ENCODE data around the gene EP400. TPM values are rescaled to one million over a fixed set of nuclear protein-coding genes. Genes with fewer than 3 reads are reported as not detected.
"Not testable (repeated sequence)": the region's sequence is repeated elsewhere in the genome, so short reads cannot be mapped to it uniquely, and the experiment has no call there.

Gene EP400
- polyA plus RNA-seq, 3 donors from 2014 or later = 0.05 to 4.1 (median 0.74) TPM

DNA sequence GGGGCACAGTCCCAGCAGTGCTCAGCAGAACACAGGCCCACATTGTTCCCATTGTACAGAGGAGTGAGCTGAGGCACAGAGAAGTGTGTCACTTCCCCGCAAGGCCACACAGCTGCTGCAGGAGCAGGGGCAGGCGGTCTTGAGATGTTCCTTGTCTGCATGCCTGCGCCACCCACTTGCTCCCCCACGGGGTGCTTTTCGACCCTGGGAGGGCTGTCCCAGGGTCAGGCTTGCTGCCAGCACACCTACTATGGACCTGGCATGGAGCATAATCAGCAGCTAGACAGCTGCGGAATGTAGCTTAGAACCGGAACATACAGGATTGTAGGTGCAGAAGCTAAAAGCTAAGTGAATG lies 7.8 kb upstream of the EP400 start:
- no peak for DNase-seq
- peaks cover 0 to 23% (median 7%) of the 10 kb centered on the region in 3 donors for H3K36me3 Mint-ChIP-seq
- H3K4me3 Mint-ChIP-seq = no peak overlapping the region
- H3K9me3 Mint-ChIP-seq = no peaks in the 10 kb centered on the region
- no peaks in the 10 kb centered on the region for H3K4me1 Mint-ChIP-seq
- peaks cover 0 to 3% (median 0%) of the 10 kb centered on the region in 3 donors for H3K27me3 Mint-ChIP-seq (ENCODE audit: low read depth in 3 of 3)
- no peak overlapping the region for H3K27ac Mint-ChIP-seq

DNA sequence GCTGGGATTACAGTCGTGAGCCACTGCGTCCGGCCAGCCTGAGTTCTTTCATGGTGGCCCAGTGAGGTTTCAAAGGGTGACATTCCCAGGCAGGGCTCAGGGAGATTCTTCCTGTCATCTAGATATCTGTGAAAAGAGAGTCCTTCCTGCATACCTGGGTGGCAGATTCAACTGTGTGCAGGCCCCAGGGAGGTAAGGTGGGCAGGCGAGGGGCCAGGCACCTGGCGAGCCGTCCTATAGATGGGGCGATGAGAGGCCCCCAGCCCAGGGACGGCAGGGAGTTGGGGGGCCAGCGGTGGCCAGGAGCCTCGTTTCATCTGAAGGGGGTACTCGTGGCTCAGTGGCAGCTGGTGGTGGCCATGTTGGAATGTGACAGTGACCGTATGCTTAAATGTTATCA lies 7.1 kb upstream of the EP400 start:
- peak overlapping the region in 1 of 6 donors; percentile 24 for H3K27ac Mint-ChIP-seq
- peaks cover 0 to 21% (median 5%) of the 10 kb centered on the region in 3 donors for H3K36me3 Mint-ChIP-seq
- no peaks in the 10 kb centered on the region for H3K9me3 Mint-ChIP-seq
- no peak overlapping the region for H3K4me3 Mint-ChIP-seq
- no peak for DNase-seq
- peaks cover 5% of the 10 kb centered on the region in 2 donors for H3K4me1 Mint-ChIP-seq
- peaks cover 0 to 3% (median 3%) of the 10 kb centered on the region in 3 donors for H3K27me3 Mint-ChIP-seq (ENCODE audit: low read depth in 3 of 3)

DNA sequence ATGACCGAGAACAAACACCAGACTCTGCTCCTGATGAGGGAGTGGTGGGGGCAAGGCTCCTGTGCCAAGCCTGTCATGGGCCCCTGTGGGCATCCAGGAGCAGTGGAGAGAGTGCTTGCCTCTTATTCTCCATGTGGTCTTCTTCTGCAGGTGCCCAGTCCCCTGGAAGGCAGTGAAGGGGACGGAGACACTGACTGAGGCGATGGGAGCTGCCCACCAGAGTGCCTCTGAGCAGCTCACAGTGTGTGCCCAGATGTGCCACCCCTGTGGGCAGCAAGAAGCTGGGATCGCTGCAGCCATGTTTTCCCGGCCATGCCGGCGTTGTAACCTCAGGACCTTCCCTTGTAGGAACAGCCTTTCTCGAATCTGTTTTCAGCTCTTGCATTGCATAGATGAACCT lies 6.4 kb upstream of the EP400 start:
- peaks cover 0 to 17% (median 0%) of the 10 kb centered on the region in 3 donors for H3K36me3 Mint-ChIP-seq
- peaks cover 0 to 3% (median 1%) of the 10 kb centered on the region in 3 donors for H3K27me3 Mint-ChIP-seq (ENCODE audit: low read depth in 3 of 3)
- no peak overlapping the region for H3K4me3 Mint-ChIP-seq
- no peak for DNase-seq
- no peak overlapping the region for H3K27ac Mint-ChIP-seq
- H3K4me1 Mint-ChIP-seq = peaks cover 12 to 13% of the 10 kb centered on the region in 2 donors
- H3K9me3 Mint-ChIP-seq = no peaks in the 10 kb centered on the region

DNA sequence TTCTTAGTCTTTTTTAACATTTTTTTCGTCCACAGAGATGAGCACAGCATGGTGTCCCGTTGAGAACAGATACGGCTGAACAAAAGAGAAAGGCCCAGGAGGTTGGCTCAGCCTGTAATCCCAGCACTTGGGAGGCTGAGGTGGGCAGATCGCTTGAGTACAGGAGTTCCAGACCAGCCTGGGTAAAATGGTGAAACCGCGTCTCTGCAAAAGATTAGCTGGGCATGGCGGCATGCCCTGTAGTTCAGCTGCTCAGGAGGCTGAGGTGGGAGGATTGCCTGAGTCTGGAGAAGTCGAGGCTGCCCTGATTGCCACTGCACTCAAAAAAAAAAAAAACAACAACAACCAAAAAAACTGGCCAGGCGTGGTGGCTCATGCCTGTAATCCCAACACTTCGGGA lies 5.9 kb upstream of the EP400 start:
- Mint-ChIP-seq H3K4me1 (peaks cover 17% of the 10 kb centered on the region in 2 donors), H3K27me3 (ENCODE audit: low read depth in 3 of 3) (peaks cover 0 to 4% (median 3%) of the 10 kb centered on the region in 3 donors), H3K4me3 (no peak overlapping the region), H3K36me3 (peaks cover 0 to 17% (median 0%) of the 10 kb centered on the region in 3 donors), H3K27ac (no peak overlapping the region), H3K9me3 (no peaks in the 10 kb centered on the region)
- DNase-seq = no peak

DNA sequence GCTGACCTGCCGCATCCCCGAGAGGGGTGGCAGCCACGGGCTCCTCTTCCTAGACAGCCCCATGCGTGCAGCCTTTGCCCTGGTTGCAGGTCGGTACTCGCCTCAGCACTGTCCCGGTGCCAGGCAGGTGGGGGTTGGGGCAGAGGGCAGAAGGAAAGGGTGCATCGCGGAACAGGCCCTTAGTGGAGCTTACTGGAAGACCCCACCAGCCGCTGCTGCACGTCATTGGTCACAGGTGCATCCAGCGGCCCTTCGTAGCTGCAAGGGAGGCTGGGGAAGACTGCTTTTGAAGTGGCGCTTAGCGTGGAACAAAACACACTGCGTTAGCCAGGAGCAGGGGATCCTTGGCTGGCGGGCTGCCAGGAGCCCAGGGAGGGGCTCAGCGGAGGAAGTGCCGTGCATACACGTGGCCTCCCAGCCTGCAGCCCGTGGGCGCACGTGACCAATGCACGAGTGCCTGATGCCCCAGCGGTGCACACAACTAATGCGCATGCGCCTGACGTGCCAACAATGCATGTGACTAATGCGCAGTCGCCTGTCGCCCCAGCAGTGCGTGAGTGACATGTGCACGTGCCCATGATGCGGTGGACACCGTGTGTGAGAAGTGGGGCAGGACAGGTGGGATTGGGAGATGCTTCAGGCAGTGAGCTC lies 5.0 kb upstream of the EP400 start:
- H3K36me3 Mint-ChIP-seq = peaks cover 0 to 16% (median 0%) of the 10 kb centered on the region in 3 donors
- H3K4me3 Mint-ChIP-seq = no peak overlapping the region
- no peaks in the 10 kb centered on the region for H3K9me3 Mint-ChIP-seq
- peaks cover 0 to 7% (median 3%) of the 10 kb centered on the region in 3 donors for H3K27me3 Mint-ChIP-seq (ENCODE audit: low read depth in 3 of 3)
- H3K27ac Mint-ChIP-seq = peak overlapping the region in 1 of 6 donors; percentile 53
- peaks cover 21 to 23% of the 10 kb centered on the region in 2 donors for H3K4me1 Mint-ChIP-seq
- DNase-seq = no peak

DNA sequence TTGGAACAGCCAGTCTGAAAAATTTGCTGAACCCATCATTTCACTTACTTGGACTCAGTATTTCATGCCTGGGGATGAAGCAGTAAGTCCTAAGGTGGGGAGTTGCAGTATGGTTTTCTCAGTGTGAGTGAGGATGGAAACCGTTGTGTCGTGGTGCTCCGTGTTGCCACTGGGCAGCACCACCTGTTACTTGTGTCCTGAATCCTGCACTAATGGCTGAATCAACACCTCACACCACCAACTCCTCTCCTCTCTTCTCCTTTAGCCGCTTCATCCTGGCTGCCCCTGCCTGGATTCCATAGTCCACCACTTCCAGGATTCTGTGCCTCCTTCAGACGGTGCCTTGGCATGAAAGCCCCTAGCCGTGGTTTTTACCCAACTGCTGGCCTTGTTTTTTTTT lies 3.0 kb upstream of the EP400 start:
- DNase-seq = no peak
- Mint-ChIP-seq H3K27ac (no peak overlapping the region), H3K9me3 (no peaks in the 10 kb centered on the region), H3K4me1 (peaks cover 25 to 29% of the 10 kb centered on the region in 2 donors), H3K4me3 (no peak overlapping the region), H3K36me3 (peaks cover 0 to 6% (median 0%) of the 10 kb centered on the region in 3 donors), H3K27me3 (ENCODE audit: low read depth in 3 of 3) (peaks cover 4 to 18% (median 5%) of the 10 kb centered on the region in 3 donors)

DNA sequence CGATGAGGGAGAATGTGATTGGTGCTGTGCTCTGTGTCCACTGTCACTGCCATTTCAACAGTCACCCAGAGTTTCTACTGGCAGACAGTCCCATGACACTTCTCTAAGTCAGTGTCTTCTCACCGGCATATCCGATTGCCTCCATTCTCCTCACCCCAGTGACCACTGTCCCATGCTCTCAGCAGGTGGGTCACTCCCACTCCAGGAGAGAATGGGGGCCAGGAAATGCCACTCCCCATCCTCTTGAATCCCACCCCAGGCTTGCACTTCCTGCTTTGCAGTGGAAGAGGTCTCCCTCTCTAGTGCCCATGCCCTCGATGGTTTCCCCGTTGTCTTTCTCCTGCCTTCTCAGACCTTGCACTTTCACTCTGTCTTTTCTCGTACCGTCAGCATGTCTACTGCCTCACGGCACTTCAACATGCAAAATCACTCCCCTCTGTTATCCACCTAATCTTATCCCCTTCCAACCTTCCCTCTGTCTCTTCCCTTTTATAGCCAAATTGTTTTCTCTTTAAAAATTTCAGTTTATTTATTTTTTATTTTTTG lies 2.2 kb upstream of the EP400 start:
- H3K4me3 Mint-ChIP-seq = peak overlapping the region in 3 of 5 donors; percentile 7 to 85 (median 9)
- H3K27me3 Mint-ChIP-seq (ENCODE audit: low read depth in 3 of 3) = peaks cover 4 to 18% (median 5%) of the 10 kb centered on the region in 3 donors
- peaks cover 0 to 6% (median 0%) of the 10 kb centered on the region in 3 donors for H3K36me3 Mint-ChIP-seq
- DNase-seq = no peak
- peak overlapping the region; percentile 68 to 95 (median 86) for H3K27ac Mint-ChIP-seq
- H3K9me3 Mint-ChIP-seq = no peaks in the 10 kb centered on the region
- peaks cover 28 to 32% of the 10 kb centered on the region in 2 donors for H3K4me1 Mint-ChIP-seq

DNA sequence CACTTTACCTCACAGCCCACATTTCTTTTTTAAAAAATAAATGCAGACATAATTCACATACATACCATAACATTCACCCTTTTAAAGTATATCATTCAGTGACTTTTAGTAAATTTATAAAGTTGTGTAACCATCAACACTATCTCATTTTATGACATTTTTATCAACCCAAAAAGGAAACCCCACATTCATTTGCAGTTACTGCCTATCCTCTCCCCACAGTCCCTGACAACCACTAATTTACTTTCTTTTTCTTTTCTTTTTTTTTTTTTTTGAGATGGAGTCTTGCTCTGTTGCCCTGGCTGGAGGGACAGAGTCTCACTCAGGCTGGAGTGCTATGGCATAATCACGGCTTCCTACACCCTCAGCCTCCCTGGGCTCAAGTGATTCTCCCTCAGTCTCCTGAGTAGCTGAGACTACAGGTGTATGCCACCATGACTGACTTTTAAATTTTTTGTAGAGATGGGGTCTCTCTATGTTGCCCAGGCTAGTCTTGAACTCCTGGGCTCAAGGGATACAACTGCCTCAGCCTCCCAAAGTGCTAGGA lies 1.5 kb upstream of the EP400 start:
- H3K4me1 Mint-ChIP-seq = peaks cover 35 to 39% of the 10 kb centered on the region in 2 donors
- H3K27me3 Mint-ChIP-seq (ENCODE audit: low read depth in 3 of 3) = peaks cover 4 to 16% (median 5%) of the 10 kb centered on the region in 3 donors
- DNase-seq = peak in 1 of 3 donors; percentile 7
- H3K4me3 Mint-ChIP-seq = peak overlapping the region; percentile 80 to 86 (median 85)
- H3K9me3 Mint-ChIP-seq = no peaks in the 10 kb centered on the region
- H3K36me3 Mint-ChIP-seq = peaks cover 0 to 6% (median 0%) of the 10 kb centered on the region in 3 donors
- H3K27ac Mint-ChIP-seq = peak overlapping the region; percentile 79 to 95 (median 86)

DNA sequence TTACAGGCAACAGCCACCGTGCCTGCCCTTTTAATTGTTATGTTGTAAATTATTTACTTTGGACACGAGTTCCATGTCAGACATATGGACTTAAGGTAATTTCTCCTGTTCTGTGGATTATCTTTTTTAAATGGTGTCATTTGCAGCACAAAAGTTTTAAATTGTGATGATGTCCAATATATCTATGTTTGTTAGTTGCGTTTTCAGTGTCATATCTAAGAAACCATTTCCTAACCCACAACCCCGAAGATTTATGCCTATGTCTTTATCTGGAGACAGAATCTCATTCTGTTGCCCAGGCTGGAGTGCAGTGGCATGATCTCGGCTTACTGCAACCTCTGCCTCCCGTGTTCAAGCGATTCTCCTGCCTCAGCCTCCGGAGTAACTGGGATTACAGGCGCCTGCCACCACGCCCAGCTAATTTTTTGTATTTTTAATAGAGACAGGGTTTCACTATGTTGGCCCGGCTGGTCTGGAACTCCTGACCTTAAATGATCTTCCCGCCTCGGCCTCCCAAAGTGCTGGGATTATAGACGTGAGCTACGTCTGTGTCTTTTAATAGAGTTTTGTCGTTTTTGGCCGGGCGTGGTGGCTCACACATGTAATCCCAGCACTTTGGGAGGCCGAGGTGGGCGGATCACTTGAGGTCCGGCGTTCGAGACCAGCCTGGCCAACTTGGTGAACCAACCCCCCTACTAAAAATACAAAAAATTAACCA lies 870 bp upstream of the EP400 start:
- peak in 2 of 3 donors; percentile 26 to 28 for DNase-seq
- not testable (repeated sequence) for H3K9me3 Mint-ChIP-seq, H3K36me3 Mint-ChIP-seq
- Mint-ChIP-seq H3K4me1 (peaks cover 39 to 45% of the 10 kb centered on the region in 2 donors), H3K27me3 (ENCODE audit: low read depth in 3 of 3) (peaks cover 4 to 16% (median 5%) of the 10 kb centered on the region in 3 donors), H3K4me3 (peak overlapping the region; percentile 80 to 86 (median 85)), H3K27ac (peak overlapping the region; percentile 79 to 95 (median 90))

DNA sequence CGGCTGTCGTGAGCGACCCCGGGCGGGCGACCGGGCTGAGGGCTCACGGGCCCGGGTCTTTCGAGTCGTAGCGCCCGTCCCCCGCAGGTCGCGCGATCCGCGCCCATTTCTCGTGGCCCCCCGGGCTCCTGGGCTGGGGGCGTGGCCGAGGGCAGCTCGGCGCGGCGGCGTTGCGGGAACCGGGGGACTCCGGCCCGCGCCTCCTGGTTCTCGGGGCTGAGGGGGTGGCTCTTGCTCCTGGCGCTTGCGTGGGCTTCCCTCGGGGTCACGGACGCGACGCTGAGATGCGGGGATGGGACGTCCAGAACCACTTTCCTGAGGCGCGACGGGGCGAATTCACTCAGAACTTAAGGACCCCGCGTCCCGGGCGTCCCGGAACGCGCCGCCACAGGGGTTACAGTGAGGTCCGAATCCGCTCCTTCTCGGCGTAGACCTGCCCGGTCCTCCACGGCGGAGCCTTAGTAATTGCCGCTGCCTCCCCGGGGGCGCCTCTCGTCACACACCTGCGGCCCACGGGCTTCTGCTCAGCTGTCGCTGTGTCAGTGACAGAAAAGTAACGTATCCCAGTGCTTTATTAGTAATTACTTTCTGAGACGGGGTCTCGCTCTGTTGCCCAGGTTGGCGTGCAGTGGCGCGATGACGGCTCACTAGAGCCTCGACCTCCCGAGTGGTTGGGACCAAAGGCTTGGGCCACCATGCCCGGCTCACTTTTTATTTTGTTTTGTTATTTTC lies 606 bp downstream of the EP400 start:
- H3K36me3 Mint-ChIP-seq = no peaks in the 10 kb centered on the region
- H3K4me3 Mint-ChIP-seq = peak overlapping the region; percentile 87 to 93 (median 91)
- no peaks in the 10 kb centered on the region for H3K9me3 Mint-ChIP-seq
- DNase-seq = no peak
- peak overlapping the region; percentile 76 to 95 (median 86) for H3K27ac Mint-ChIP-seq
- H3K27me3 Mint-ChIP-seq (ENCODE audit: low read depth in 3 of 3) = peaks cover 4 to 16% (median 5%) of the 10 kb centered on the region in 3 donors
- H3K4me1 Mint-ChIP-seq = peaks cover 42 to 49% of the 10 kb centered on the region in 2 donors

DNA sequence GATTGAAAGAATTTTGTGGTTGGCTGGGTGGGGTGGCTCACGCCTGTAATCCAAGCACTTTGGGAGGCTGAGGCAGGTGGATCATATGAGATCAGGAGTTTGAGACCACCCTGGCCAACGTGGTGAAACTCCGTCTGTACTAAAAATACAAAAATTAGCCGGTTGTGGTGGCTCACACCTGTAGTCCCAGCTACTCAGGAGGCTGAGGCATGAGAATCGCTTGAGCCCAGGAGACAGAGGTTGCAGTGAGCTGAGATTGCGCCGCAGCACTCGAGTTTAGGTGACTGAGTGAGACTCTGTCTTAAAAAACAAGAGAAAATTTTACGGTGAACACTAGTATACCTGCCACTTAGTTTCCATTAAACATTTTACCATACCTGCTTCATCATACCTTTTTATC lies 4.1 kb downstream of the EP400 start:
- H3K4me3 Mint-ChIP-seq, H3K27ac Mint-ChIP-seq, DNase-seq, H3K9me3 Mint-ChIP-seq, H3K36me3 Mint-ChIP-seq: not testable (repeated sequence)
- Mint-ChIP-seq H3K27me3 (ENCODE audit: low read depth in 3 of 3) (peaks cover 2 to 14% (median 6%) of the 10 kb centered on the region in 3 donors), H3K4me1 (peaks cover 46 to 60% of the 10 kb centered on the region in 2 donors)

DNA sequence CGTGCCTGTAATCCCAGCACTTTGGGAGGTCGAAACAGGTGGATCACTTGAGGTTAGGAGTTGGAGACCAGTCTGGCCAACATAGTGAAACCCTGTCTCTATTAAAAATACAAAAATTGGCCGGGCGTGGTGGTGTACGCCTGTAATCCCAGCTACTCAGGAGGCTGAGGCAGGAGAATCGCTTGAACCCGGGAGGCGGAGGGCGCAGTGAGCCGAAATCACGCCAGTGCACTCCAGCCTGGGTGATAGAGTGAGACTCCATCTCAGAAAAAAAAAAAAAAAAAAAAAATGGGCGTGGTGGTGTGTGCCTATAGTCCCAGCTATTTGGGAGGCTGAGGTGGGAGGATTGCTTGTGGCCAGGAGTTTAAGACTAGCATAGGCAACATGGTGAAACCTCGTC lies 4.7 kb downstream of the EP400 start:
- not testable (repeated sequence) for DNase-seq, H3K9me3 Mint-ChIP-seq, H3K4me3 Mint-ChIP-seq, H3K36me3 Mint-ChIP-seq
- peaks cover 49 to 60% of the 10 kb centered on the region in 2 donors for H3K4me1 Mint-ChIP-seq
- H3K27ac Mint-ChIP-seq = peak overlapping the region in 1 of 6 donors; percentile 28
- peaks cover 2 to 13% (median 6%) of the 10 kb centered on the region in 3 donors for H3K27me3 Mint-ChIP-seq (ENCODE audit: low read depth in 3 of 3)

DNA sequence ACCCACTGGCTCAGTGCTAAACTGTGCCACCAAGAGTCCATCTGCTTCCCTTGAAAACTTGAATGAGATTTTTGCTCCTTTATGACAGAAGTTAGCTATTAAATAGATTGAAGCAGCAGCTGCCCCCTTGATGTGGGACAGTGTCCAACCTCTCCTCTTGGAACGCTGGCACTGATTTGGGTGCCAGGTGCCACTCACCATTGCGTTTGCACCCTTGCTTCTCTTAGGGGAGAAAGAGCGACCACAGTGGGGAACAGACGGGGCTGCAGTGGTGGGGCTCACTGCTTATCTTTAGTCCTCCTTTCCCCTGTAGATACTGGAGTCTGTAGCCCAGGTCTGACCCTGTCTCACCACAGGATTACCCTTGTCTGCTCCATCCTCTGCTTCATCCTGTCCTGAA lies 9.4 kb downstream of the EP400 start:
- no peak for DNase-seq
- H3K27me3 Mint-ChIP-seq (ENCODE audit: low read depth in 3 of 3) = peaks cover 0 to 4% (median 2%) of the 10 kb centered on the region in 3 donors
- H3K4me1 Mint-ChIP-seq = peaks cover 60 to 69% of the 10 kb centered on the region in 2 donors
- peaks cover 0 to 9% (median 6%) of the 10 kb centered on the region in 3 donors for H3K36me3 Mint-ChIP-seq
- no peaks in the 10 kb centered on the region for H3K9me3 Mint-ChIP-seq
- H3K27ac Mint-ChIP-seq = peak overlapping the region in 2 of 6 donors; percentile 21 to 35
- H3K4me3 Mint-ChIP-seq = no peak overlapping the region

All from immature natural killer cell (primary cell).